ENCODE measurements around the gene IGFBP2.

- TF ChIP-seq, protein P1, sequence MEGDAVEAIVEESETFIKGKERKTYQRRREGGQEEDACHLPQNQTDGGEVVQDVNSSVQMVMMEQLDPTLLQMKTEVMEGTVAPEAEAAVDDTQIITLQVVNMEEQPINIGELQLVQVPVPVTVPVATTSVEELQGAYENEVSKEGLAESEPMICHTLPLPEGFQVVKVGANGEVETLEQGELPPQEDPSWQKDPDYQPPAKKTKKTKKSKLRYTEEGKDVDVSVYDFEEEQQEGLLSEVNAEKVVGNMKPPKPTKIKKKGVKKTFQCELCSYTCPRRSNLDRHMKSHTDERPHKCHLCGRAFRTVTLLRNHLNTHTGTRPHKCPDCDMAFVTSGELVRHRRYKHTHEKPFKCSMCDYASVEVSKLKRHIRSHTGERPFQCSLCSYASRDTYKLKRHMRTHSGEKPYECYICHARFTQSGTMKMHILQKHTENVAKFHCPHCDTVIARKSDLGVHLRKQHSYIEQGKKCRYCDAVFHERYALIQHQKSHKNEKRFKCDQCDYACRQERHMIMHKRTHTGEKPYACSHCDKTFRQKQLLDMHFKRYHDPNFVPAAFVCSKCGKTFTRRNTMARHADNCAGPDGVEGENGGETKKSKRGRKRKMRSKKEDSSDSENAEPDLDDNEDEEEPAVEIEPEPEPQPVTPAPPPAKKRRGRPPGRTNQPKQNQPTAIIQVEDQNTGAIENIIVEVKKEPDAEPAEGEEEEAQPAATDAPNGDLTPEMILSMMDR (IDR thresholded peaks at IDR 0.05), result no peak
- TF ChIP-seq EZH2 (IDR thresholded peaks at IDR 0.05; ENCODE audit: borderline replicate concordance, insufficient read depth, low read depth, low read length, poor library complexity, severe bottlenecking), result no peak
These were observed 3.6 kb downstream of the IGFBP2 start for GRCh38 chr2:216636551-216637450.
